ENCODE results near the gene ADK. TPM values are rescaled to one million over a fixed set of nuclear protein-coding genes. Genes with fewer than 3 reads are reported as not detected.

ADK gene
- polyA plus RNA-seq, 4 donors, result 7.2 to 32.3 (median 16.1) TPM

- peak overlapping the region in 1 of 3 donors; percentile 39 for H3K27ac ChIP-seq (ENCODE audit: low read depth in 1 of 3, low read length in 2 of 3)
These were observed 489.3 kb downstream of the ADK start for GRCh38 chr10:74640134-74640921.

GRCh38 chr10:74641659-74642058 is 490.6 kb downstream of the ADK start:
- no peak for FAIRE-seq
- WGBS, 3 donors, result 92 to 96% (median 96%) methylated on average over 1 of the region's 1 CpG

More at GRCh38 chr10:74640134-74640921, 489.3 kb downstream of the ADK start:
- DNase-seq (no peak), FAIRE-seq (no peak)
- peaks cover 0 to 6% of the 10 kb centered on the region in 2 donors for H3K9me3 ChIP-seq (ENCODE audit: control insufficient read depth in 2 of 2, insufficient read depth in 1 of 2, low read depth in 1 of 2, low read length in 1 of 2)
- 72 to 88% (median 86%) methylated on average over 5 of the region's 5 CpGs for WGBS, 3 donors
- H3K4me3 ChIP-seq (ENCODE audit: low read depth in 1 of 3, low read length in 3 of 3), result no peak overlapping the region
- peaks cover 0 to 3% (median 0%) of the 10 kb centered on the region in 3 donors for H3K36me3 ChIP-seq (ENCODE audit: control insufficient read depth in 3 of 3, insufficient read depth in 2 of 3, low read depth in 1 of 3, low read length in 3 of 3)
- H3K4me1 ChIP-seq (ENCODE audit: control insufficient read depth in 3 of 3, insufficient read depth in 2 of 3, low read depth in 1 of 3, low read length in 2 of 3), result no peaks in the 10 kb centered on the region
- no peaks in the 10 kb centered on the region for H3K27me3 ChIP-seq (ENCODE audit: control insufficient read depth in 3 of 3, insufficient read depth in 3 of 3, low read length in 3 of 3)

GRCh38 chr10:74642901-74643595 is 492.0 kb downstream of the ADK start:
- Histone ChIP-seq H3K27me3 (ENCODE audit: control insufficient read depth in 3 of 3, insufficient read depth in 3 of 3, low read length in 3 of 3) (no peaks in the 10 kb centered on the region), H3K4me3 (ENCODE audit: low read depth in 1 of 3, low read length in 3 of 3) (no peak overlapping the region), H3K9me3 (ENCODE audit: control insufficient read depth in 2 of 2, insufficient read depth in 1 of 2, low read depth in 1 of 2, low read length in 1 of 2) (no peaks in the 10 kb centered on the region), H3K27ac (ENCODE audit: low read depth in 1 of 3, low read length in 2 of 3) (no peak overlapping the region), H3K4me1 (ENCODE audit: control insufficient read depth in 3 of 3, insufficient read depth in 2 of 3, low read depth in 1 of 3, low read length in 2 of 3) (no peaks in the 10 kb centered on the region), H3K36me3 (ENCODE audit: control insufficient read depth in 3 of 3, insufficient read depth in 2 of 3, low read depth in 1 of 3, low read length in 3 of 3) (peaks cover 0 to 3% (median 0%) of the 10 kb centered on the region in 3 donors)
- no peak for DNase-seq
- 94 to 95% (median 95%) methylated on average over 1 of the region's 1 CpG for WGBS, 3 donors
- FAIRE-seq, result no peak

More at GRCh38 chr10:74641659-74642058, 490.6 kb downstream of the ADK start:
- H3K36me3 ChIP-seq (ENCODE audit: control insufficient read depth in 3 of 3, insufficient read depth in 2 of 3, low read depth in 1 of 3, low read length in 3 of 3), result peaks cover 0 to 3% (median 0%) of the 10 kb centered on the region in 3 donors
- H3K27me3 ChIP-seq (ENCODE audit: control insufficient read depth in 3 of 3, insufficient read depth in 3 of 3, low read length in 3 of 3), result no peaks in the 10 kb centered on the region
- H3K4me1 ChIP-seq (ENCODE audit: control insufficient read depth in 3 of 3, insufficient read depth in 2 of 3, low read depth in 1 of 3, low read length in 2 of 3), result no peaks in the 10 kb centered on the region
- no peak for DNase-seq
- no peak overlapping the region for H3K27ac ChIP-seq (ENCODE audit: low read depth in 1 of 3, low read length in 2 of 3)
- no peaks in the 10 kb centered on the region for H3K9me3 ChIP-seq (ENCODE audit: control insufficient read depth in 2 of 2, insufficient read depth in 1 of 2, low read depth in 1 of 2, low read length in 1 of 2)
- no peak overlapping the region for H3K4me3 ChIP-seq (ENCODE audit: low read depth in 1 of 3, low read length in 3 of 3)

- H3K4me1 ChIP-seq (ENCODE audit: control insufficient read depth in 3 of 3, insufficient read depth in 2 of 3, low read depth in 1 of 3, low read length in 2 of 3), result no peaks in the 10 kb centered on the region
- H3K27ac ChIP-seq (ENCODE audit: low read depth in 1 of 3, low read length in 2 of 3), result no peak overlapping the region
- DNase-seq (no peak), FAIRE-seq (no peak)
- peaks cover 0 to 3% (median 0%) of the 10 kb centered on the region in 3 donors for H3K36me3 ChIP-seq (ENCODE audit: control insufficient read depth in 3 of 3, insufficient read depth in 2 of 3, low read depth in 1 of 3, low read length in 3 of 3)
- no peaks in the 10 kb centered on the region for H3K27me3 ChIP-seq (ENCODE audit: control insufficient read depth in 3 of 3, insufficient read depth in 3 of 3, low read length in 3 of 3)
- no peak overlapping the region for H3K4me3 ChIP-seq (ENCODE audit: low read depth in 1 of 3, low read length in 3 of 3)
- H3K9me3 ChIP-seq (ENCODE audit: control insufficient read depth in 2 of 2, insufficient read depth in 1 of 2, low read depth in 1 of 2, low read length in 1 of 2), result no peaks in the 10 kb centered on the region
These were observed 492.6 kb downstream of the ADK start for GRCh38 chr10:74643596-74643975.

- H3K9me3 ChIP-seq (ENCODE audit: control insufficient read depth in 2 of 2, insufficient read depth in 1 of 2, low read depth in 1 of 2, low read length in 1 of 2), result peaks cover 0 to 5% of the 10 kb centered on the region in 2 donors
- no peaks in the 10 kb centered on the region for H3K36me3 ChIP-seq (ENCODE audit: control insufficient read depth in 3 of 3, insufficient read depth in 2 of 3, low read depth in 1 of 3, low read length in 3 of 3)
- H3K27me3 ChIP-seq (ENCODE audit: control insufficient read depth in 3 of 3, insufficient read depth in 3 of 3, low read length in 3 of 3), result no peaks in the 10 kb centered on the region
- H3K4me1 ChIP-seq (ENCODE audit: control insufficient read depth in 3 of 3, insufficient read depth in 2 of 3, low read depth in 1 of 3, low read length in 2 of 3), result no peaks in the 10 kb centered on the region
- H3K4me3 ChIP-seq (ENCODE audit: low read depth in 1 of 3, low read length in 3 of 3), result no peak overlapping the region
- no peak for FAIRE-seq
- 89 to 93% (median 92%) methylated on average over 2 of the region's 2 CpGs for WGBS, 3 donors
- H3K27ac ChIP-seq (ENCODE audit: low read depth in 1 of 3, low read length in 2 of 3), result no peak overlapping the region
- no peak for DNase-seq
These were observed 493.7 kb downstream of the ADK start for GRCh38 chr10:74644738-74645137.

DNA sequence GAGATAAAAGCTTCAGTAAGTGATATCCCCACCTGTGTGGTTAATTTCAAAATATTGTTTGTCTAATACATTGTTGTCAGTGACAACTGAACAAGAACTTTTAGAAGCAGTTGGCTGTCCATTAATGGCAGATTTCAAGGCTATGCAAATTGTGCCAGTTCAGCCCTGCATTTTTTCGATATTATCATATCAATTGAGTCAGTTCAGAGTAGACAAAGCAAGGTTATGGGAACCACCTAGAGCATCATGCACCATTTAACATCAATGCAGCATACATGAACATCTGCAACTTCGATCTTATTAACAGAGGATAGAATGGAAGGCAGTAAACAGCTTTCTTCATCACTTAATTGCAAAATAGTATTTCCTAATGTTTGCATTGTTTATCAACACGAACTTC is 494.7 kb downstream of the ADK start:
- no peak for DNase-seq
- no peak overlapping the region for H3K4me3 ChIP-seq (ENCODE audit: low read depth in 1 of 3, low read length in 3 of 3)
- no peaks in the 10 kb centered on the region for H3K4me1 ChIP-seq (ENCODE audit: control insufficient read depth in 3 of 3, insufficient read depth in 2 of 3, low read depth in 1 of 3, low read length in 2 of 3)
- H3K27ac ChIP-seq (ENCODE audit: low read depth in 1 of 3, low read length in 2 of 3), result no peak overlapping the region
- WGBS, 3 donors, result 89 to 94% (median 92%) methylated on average over 3 of the region's 3 CpGs
- H3K9me3 ChIP-seq (ENCODE audit: control insufficient read depth in 2 of 2, insufficient read depth in 1 of 2, low read depth in 1 of 2, low read length in 1 of 2), result peaks cover 0 to 5% of the 10 kb centered on the region in 2 donors
- FAIRE-seq, result no peak
- H3K27me3 ChIP-seq (ENCODE audit: control insufficient read depth in 3 of 3, insufficient read depth in 3 of 3, low read length in 3 of 3), result no peaks in the 10 kb centered on the region
- H3K36me3 ChIP-seq (ENCODE audit: control insufficient read depth in 3 of 3, insufficient read depth in 2 of 3, low read depth in 1 of 3, low read length in 3 of 3), result no peaks in the 10 kb centered on the region

DNA sequence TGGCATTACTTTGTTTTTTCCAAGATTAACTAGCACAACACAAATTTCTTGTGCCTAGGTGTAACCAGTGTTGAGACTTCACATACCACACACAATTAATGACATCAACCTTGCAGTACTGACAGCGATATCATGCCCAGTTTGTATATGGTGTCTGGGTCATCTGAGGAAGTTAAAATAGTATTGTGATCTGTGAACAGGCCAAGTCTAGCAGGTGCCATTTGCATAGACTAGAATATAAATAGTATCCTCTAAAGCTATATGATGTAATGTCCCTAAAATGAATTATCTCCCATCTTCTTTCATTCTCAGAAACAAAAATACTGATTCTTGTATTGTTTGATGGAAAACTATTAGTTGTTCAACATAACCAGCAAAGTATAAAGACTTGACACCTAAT is 499.6 kb downstream of the ADK start:
- H3K4me1 ChIP-seq (ENCODE audit: control insufficient read depth in 3 of 3, insufficient read depth in 2 of 3, low read depth in 1 of 3, low read length in 2 of 3), result no peaks in the 10 kb centered on the region
- no peak overlapping the region for H3K4me3 ChIP-seq (ENCODE audit: low read depth in 1 of 3, low read length in 3 of 3)
- 94 to 100% (median 94%) methylated on average over 1 of the region's 1 CpG for WGBS, 3 donors
- H3K9me3 ChIP-seq (ENCODE audit: control insufficient read depth in 2 of 2, insufficient read depth in 1 of 2, low read depth in 1 of 2, low read length in 1 of 2), result peaks cover 0 to 5% of the 10 kb centered on the region in 2 donors
- H3K27ac ChIP-seq (ENCODE audit: low read depth in 1 of 3, low read length in 2 of 3), result no peak overlapping the region
- no peaks in the 10 kb centered on the region for H3K27me3 ChIP-seq (ENCODE audit: control insufficient read depth in 3 of 3, insufficient read depth in 3 of 3, low read length in 3 of 3)
- H3K36me3 ChIP-seq (ENCODE audit: control insufficient read depth in 3 of 3, insufficient read depth in 2 of 3, low read depth in 1 of 3, low read length in 3 of 3), result peaks cover 0 to 10% (median 0%) of the 10 kb centered on the region in 3 donors
- no peak for DNase-seq
- no peak for FAIRE-seq

GRCh38 chr10:74651565-74651964 is 500.5 kb downstream of the ADK start:
- no peak for DNase-seq
- peaks cover 0 to 5% of the 10 kb centered on the region in 2 donors for H3K9me3 ChIP-seq (ENCODE audit: control insufficient read depth in 2 of 2, insufficient read depth in 1 of 2, low read depth in 1 of 2, low read length in 1 of 2)
- H3K27ac ChIP-seq (ENCODE audit: low read depth in 1 of 3, low read length in 2 of 3), result no peak overlapping the region
- no peak overlapping the region for H3K4me3 ChIP-seq (ENCODE audit: low read depth in 1 of 3, low read length in 3 of 3)
- H3K4me1 ChIP-seq (ENCODE audit: control insufficient read depth in 3 of 3, insufficient read depth in 2 of 3, low read depth in 1 of 3, low read length in 2 of 3), result no peaks in the 10 kb centered on the region
- FAIRE-seq, result no peak
- no peaks in the 10 kb centered on the region for H3K27me3 ChIP-seq (ENCODE audit: control insufficient read depth in 3 of 3, insufficient read depth in 3 of 3, low read length in 3 of 3)
- H3K36me3 ChIP-seq (ENCODE audit: control insufficient read depth in 3 of 3, insufficient read depth in 2 of 3, low read depth in 1 of 3, low read length in 3 of 3), result peaks cover 0 to 17% (median 0%) of the 10 kb centered on the region in 3 donors

Measured in small intestine (tissue), 7 donors.